Osteocyte (in vitro differentiated cells): ENCODE data around the gene CATSPER3. TPM values are rescaled to one million over a fixed set of nuclear protein-coding genes. Genes with fewer than 3 reads are reported as not detected.

Experiments used
- DNase-seq: peaks from one replicate; pipeline ENCODE4 v3.0.0; 2021; ENCODE audit warnings: mixed read lengths; ENCODE audit not compliant: unreplicated experiment; ENCODE audit errors: extremely low spot score
- H3K27ac Mint-ChIP-seq: one replicate; pipeline ENCODE4 v1.8.0; 2021; ENCODE audit warnings: mild to moderate bottlenecking, mixed read lengths; ENCODE audit not compliant: unreplicated experiment
- H3K27me3 Mint-ChIP-seq: one replicate; pipeline ENCODE4 v1.8.0; 2021; ENCODE audit warnings: mixed read lengths; ENCODE audit not compliant: unreplicated experiment
- H3K36me3 Mint-ChIP-seq: one replicate; pipeline ENCODE4 v1.8.0; 2021; ENCODE audit warnings: mixed read lengths; ENCODE audit not compliant: unreplicated experiment
- H3K4me1 Mint-ChIP-seq: one replicate; pipeline ENCODE4 v1.8.0; 2021; ENCODE audit warnings: mixed read lengths; ENCODE audit not compliant: unreplicated experiment
- H3K4me3 Mint-ChIP-seq: one replicate; pipeline ENCODE4 v1.8.0; 2021; ENCODE audit warnings: mild to moderate bottlenecking, moderate library complexity, mixed read lengths; ENCODE audit not compliant: unreplicated experiment
- H3K9me3 Mint-ChIP-seq: one replicate; pipeline ENCODE4 v1.8.0; 2021; ENCODE audit warnings: mixed read lengths; ENCODE audit not compliant: unreplicated experiment
- total RNA-seq: library from RNA; stranded (reverse); gene quantifications from 2 replicates; pipeline ENCODE4 v1.2.1, GENCODE V29; 2021
- TF ChIP-seq, protein P1 (sequence below): fragments of 200-600 bp; sonication (generic); IDR thresholded peaks from 2 replicates; pipeline ENCODE4 v1.5.0; 2021; ENCODE audit warnings: antibody characterized with exemption, mild to moderate bottlenecking, moderate library complexity

The CATSPER3 gene
- total RNA-seq, 1 donor from 2014 or later = not detected

DNA sequence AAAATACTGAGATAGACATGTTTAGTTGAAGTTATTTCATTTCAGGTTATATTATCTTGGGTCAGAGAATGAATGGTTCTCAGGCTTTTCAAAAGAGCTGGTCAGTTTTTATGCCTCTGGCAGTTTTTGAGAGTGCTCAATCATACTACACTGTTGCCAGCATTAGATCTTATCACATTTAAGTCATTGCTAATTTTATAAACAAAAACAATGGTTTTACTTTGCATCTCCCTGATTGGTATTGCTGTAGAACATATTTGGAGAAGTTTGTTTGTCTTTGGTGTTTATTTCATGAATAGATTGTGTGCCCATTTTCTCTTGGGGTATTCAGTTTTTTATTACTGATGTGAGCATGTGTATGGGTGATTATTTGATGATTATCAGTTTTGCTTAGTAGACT is 1.5 kb downstream of the CATSPER3 start:
- Mint-ChIP-seq H3K27ac (no peak overlapping the region), H3K4me3 (no peak overlapping the region), H3K36me3 (peaks cover 5% of the 10 kb centered on the region), H3K4me1 (no peaks in the 10 kb centered on the region), H3K27me3 (no peaks in the 10 kb centered on the region), H3K9me3 (no peaks in the 10 kb centered on the region)
- no peak for DNase-seq
- TF ChIP-seq, protein P1, sequence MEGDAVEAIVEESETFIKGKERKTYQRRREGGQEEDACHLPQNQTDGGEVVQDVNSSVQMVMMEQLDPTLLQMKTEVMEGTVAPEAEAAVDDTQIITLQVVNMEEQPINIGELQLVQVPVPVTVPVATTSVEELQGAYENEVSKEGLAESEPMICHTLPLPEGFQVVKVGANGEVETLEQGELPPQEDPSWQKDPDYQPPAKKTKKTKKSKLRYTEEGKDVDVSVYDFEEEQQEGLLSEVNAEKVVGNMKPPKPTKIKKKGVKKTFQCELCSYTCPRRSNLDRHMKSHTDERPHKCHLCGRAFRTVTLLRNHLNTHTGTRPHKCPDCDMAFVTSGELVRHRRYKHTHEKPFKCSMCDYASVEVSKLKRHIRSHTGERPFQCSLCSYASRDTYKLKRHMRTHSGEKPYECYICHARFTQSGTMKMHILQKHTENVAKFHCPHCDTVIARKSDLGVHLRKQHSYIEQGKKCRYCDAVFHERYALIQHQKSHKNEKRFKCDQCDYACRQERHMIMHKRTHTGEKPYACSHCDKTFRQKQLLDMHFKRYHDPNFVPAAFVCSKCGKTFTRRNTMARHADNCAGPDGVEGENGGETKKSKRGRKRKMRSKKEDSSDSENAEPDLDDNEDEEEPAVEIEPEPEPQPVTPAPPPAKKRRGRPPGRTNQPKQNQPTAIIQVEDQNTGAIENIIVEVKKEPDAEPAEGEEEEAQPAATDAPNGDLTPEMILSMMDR = no peak

DNA sequence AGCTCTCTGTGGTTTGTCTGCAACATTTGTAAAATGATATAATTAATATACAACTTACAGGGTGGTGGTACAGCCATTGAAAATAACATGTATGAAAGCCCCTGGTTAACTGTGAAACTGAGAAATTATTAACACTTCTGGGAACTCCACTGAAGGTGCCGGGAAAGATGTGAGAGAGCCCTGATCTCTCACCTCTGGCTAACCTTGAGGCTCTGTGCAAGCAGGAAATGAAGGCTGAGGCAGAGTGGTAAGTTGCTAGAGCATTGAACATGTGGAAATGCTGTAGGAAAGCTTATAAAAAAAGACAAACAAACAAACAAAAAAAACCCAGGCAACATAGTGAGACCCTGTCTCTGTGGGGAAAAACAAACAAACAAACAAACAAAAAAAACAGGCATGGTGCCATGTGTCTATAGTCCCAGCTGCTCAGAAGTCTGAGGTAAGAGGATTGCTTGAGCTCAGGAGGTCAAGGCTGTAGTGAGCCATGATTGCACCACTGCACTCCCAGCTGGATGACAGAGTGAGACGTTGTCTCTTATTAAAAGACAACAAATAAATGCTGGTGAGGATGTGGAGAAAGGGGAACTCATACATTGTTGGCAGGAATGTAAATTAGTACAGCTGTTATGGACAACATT is 7.5 kb downstream of the CATSPER3 start:
- H3K27ac Mint-ChIP-seq = no peak overlapping the region
- no peaks in the 10 kb centered on the region for H3K27me3 Mint-ChIP-seq
- no peak for DNase-seq
- no peak overlapping the region for H3K4me3 Mint-ChIP-seq
- H3K4me1 Mint-ChIP-seq = no peaks in the 10 kb centered on the region
- TF ChIP-seq, protein P1 = no peak
- H3K9me3 Mint-ChIP-seq = peaks cover 15% of the 10 kb centered on the region
- H3K36me3 Mint-ChIP-seq = peaks cover 8% of the 10 kb centered on the region

DNA sequence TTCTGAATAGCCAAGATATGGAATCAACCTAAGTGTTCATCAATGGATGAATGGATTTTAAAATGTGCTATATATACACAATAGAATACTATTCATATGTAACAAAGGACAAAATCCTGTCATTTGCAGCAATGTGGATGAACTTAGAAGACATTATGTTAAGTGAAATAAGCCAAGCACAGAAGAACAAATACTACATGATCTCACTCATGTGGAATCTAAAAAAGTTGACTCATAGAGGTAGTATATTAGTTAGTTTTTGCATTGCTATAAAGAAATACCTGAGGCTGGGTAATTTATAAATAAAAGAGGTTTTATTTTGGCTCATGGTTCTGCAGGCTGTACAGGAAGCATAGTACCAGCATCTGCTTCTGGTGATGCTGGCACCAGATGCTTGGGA is 8.1 kb downstream of the CATSPER3 start:
- Mint-ChIP-seq H3K27ac (no peak overlapping the region), H3K9me3 (peaks cover 18% of the 10 kb centered on the region), H3K4me1 (no peaks in the 10 kb centered on the region), H3K36me3 (peaks cover 8% of the 10 kb centered on the region), H3K4me3 (no peak overlapping the region), H3K27me3 (no peaks in the 10 kb centered on the region)
- no peak for DNase-seq
- TF ChIP-seq, protein P1 = no peak

DNA sequence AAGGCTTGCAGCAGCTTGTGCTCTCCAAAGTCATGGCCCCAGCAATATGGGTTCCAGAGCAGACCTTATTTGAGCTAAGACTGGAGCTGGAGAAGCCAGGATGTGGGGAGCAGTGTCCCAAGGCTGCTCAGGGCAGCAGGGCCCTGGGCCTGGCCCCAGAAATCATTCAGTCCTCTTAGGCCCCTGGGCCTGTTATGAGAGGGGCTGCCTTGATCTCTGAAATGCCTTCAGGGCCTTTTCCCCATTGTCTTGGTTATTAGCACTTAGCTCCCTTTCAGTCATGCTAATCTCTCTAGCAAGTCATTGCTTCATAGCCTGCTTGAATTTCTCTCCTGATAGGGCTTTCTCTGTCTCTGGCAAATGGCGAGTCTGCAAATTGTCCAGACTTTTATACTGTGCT is 9.1 kb downstream of the CATSPER3 start:
- no peaks in the 10 kb centered on the region for H3K4me1 Mint-ChIP-seq
- H3K9me3 Mint-ChIP-seq = peaks cover 27% of the 10 kb centered on the region
- no peaks in the 10 kb centered on the region for H3K27me3 Mint-ChIP-seq

DNA sequence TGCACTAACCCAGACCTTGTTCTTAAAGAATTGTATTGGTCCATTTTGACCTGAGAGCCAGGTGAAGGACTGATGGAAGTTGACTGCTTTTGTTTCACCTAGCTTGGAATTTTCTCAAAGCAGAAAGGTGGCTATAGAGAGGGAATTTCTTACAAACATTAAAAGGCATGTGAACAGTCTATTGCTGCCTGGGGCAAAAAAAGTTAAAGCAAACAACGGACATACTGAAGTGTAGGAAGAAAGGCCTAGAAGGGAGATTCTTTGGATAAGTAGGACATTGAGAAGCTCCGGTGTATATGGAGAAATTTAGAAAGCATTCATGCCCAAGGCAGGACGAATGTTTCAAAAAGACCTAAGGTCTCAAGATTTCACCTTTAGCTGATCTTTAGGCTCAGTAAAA is 11.7 kb downstream of the CATSPER3 start:
- Mint-ChIP-seq H3K4me3 (no peak overlapping the region), H3K4me1 (no peaks in the 10 kb centered on the region)

More for the DNA sequence above, 9.1 kb downstream of the CATSPER3 start:
- H3K36me3 Mint-ChIP-seq = peaks cover 10% of the 10 kb centered on the region
- no peak for DNase-seq
- TF ChIP-seq, protein P1 = no peak
- no peak overlapping the region for H3K27ac Mint-ChIP-seq
- H3K4me3 Mint-ChIP-seq = no peak overlapping the region

More for the DNA sequence above, 11.7 kb downstream of the CATSPER3 start:
- Mint-ChIP-seq H3K27me3 (peaks cover 6% of the 10 kb centered on the region), H3K36me3 (peaks cover 12% of the 10 kb centered on the region), H3K9me3 (peaks cover 50% of the 10 kb centered on the region), H3K27ac (no peak overlapping the region)
- TF ChIP-seq, protein P1 = no peak
- no peak for DNase-seq
